NCI-H2227 (cell line): Measurements from ENCODE around the gene FDPS.
A peak's percentile ranks its signal among the peaks of the same experiment; 100 is the strongest.

Experiments
- DNase-seq: peaks from one replicate; lab custom pipeline; 2025; ENCODE audit not compliant: unreplicated experiment; lab: John Stamatoyannopoulos, UW

Gene FDPS

DNA sequence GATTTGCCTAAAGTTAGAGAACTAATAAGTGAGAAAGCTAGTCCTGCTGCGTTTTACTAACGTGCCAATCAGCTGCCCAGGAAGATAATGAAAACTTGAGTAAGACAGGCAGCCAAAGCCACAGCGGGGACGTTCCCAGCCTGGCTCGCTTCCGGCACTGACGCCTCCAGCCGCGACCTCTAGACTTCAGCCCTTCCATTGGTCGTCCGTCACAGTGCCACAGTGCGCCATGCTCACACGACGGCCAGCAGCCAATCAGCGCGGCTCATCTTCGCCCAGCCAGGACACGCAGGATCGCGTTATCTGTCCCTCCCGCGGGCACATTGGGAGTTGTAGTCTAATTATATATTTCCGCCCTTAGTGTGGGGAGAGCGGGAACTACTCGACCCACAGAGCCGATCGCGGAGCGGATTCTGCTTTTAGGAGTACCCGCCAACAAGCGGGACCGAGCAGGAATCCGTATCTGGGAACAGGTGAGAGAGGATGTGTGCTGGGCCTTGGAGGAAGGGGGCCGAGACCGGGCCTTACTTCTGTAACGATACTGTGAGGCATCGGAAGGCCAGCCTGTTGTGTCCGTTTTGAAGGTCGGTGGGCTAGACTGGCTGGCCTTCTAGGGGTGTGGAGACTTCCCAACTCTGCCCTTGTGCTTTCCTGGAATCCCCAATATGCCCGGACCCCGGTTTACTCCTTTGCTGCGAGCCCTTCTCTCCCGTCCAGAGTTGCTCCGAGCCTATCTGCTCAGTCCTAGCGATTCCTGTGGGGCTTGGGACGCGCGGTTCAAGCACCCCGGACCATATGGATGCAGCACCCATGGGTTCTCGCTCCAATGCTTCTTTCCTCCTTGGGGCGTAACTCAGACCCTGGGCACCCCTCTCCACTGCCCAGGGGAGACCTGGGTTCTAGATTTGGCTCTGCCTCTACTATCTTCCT lies at the start of gene FDPS:
Gene FDPS (plus strand): TSS at position 374 of the 930 bp plus-strand sequence. CDS start 924 bp downstream, outside the sequence.
- DNase-seq = peak; percentile 99

DNA sequence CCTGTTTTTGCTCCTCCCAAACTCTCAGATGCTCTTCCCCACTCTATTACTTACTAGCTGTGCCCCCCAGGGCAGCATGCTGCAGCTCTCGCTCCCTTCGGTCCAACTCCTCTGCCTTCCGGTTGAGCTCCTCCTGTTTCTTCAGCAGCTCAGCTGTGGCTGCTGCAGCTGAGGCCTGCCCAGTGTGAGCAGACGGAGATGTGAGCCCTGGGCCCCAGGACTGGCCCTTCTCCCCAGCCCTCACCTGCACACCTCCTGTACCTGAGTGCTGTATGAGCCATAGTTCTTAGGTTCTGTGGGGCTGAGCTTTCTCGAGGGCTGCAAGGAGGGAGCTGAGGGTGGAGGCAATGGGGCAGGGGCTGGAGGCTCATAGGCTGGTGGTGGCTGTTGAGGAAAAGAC lies 48.4 kb upstream of the FDPS start:
- DNase-seq = no peak

DNA sequence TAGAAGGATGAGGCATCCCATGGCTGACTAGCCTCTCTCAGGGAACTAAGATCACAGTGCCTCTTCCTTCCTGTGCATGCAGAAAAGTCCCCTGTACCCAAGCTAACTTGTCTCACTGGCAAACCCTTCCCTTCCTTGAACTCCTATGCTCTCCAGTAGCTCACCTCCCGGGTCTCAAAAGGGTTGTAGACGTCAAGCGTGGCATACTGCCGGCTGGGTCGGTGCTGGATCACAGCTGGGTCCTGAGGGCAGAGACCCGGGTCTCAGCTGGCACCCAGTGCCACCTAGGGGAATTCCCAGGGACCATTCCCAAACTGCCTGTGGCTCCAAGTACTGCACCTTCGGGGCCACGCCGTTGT lies 47.2 kb upstream of the FDPS start:
- no peak for DNase-seq

DNA sequence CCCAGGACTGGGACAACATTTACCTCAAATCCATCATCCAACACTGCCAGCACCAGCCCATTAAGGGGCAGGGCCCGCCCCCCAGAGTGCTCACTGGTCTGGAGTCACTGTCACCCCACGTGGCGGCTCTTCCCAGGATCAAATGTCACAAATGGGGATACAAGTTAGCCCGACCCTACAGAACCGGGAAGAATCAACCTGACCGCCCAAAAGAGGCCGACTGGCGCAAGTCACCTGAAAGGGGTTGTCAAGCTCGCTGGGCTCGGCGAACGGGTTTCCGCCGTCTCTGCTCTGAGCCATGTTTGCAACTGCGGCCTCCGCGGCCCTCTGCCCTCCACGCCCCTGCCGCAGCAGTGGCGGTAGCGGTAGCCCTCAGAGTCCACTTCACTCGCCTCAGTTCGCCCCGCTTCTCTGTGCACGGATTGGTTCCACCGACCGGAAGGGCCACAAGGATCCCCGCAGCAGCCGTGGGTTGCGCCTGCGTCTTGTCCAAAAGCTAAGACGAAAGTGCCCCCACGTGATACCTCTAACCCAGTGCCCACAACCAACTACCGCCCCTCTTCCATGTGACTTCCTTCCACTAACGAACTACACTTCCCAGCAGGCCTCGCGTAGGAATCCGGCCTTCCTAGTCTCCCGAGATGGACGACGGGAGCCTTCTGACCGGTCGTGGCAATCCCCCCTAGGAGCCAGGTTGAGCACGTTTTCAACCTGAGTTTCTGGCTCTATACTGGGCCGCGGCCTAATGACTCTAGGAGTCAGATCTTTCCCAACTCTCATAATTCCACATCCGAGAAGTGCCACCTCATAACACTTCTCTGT lies 46.6 kb upstream of the FDPS start, which contains the start of gene SCAMP3:
Gene SCAMP3 (minus strand): TSS at position 509 of the 822 bp plus-strand sequence. CDS start 209 bp downstream, at position 300.
- peak; percentile 98 for DNase-seq

DNA sequence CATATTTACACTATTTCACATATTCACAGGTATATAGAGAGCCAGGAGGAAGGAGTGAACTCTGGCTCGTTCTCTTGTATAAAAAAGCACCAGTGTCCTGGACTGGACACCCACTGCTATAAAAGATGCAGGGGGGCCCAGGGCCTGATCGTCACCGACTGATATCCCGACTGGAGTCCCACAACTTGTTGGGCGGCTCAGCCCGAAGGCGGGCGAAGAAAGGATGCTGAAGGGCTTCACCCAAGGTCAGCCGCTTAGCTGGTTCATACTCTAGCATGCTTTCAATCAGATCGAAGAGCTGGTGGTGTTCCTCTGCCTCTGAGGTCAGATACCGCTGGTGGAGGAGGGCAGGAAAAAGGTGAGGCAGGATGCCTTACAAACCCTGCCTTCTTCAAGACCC lies 45.6 kb upstream of the FDPS start:
- DNase-seq = no peak

DNA sequence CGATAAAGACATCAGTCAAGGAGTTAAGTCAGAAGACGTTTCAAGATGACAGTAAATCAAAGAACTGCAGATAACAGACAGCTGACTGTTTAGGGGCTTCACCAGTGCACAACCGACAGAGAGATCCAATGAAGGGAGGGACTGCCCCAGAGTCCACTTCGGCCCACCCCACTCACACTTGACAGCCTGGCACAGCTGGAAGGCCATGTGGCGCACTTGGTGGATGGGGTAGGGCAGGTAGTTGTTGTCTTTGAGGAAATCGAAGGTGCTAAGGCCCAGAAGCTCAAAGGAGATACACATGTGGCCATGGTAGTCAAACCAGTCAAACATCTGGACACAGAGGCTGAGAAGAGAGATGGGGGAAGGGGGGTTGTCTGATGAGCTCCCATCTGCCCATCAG lies 42.1 kb upstream of the FDPS start:
- DNase-seq = no peak

DNA sequence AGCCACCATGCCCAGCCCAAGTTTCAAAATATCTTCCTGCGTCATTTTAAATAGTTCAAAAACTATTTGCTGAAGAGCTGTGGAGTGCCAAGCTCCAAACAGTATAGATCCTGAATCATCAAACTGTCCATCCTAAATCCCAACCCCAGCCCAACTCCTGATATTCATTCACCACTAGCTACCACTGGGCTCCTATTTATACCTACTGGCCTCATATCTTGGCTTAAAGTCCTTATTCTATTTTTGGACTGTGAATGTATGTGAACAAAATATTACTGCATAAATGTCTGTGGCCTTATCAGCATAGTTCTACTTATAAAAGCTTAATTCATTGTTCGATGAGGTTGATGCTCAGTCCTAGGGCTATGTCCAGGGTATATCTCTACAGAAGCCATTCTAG lies 41.3 kb upstream of the FDPS start:
- no peak for DNase-seq

DNA sequence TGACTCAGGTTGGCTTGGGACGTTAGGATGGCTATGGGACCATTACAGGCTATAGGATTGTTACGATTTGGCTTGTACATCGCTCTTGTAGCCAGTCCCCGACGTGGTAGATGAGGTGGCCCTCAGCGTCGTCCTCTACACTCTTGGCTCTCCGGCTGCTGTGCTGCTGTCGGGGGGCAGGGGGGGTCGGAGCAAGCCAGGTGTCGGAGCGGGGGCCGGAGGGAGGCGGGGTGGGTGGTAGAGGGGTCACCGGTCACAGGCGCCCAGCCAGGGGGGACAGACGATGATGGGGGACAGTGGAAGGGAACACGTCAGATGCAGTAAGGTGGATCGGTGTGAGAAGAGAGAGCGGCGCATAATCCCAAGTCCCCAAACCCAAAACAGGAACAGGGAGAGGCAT lies 40.0 kb upstream of the FDPS start:
- no peak for DNase-seq

DNA sequence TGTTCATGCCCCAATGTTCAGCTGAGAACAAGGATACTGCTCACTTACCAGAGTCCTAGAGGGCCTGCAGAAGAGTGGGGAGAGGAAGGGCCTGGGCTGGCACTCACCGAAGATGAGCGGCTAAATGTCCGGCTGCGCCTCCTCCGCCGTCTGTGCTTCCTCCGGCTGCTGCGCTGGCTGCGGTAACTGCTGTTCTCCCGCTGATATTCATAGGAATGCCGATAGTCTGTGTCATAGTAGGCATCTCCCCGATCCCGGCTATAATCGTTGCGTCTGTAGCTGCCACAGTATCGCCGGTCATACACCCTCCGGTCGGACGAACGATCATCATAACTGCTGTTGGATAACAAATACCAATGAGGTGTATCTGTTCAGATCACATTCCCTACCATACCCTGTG lies 39.3 kb upstream of the FDPS start:
- no peak for DNase-seq

DNA sequence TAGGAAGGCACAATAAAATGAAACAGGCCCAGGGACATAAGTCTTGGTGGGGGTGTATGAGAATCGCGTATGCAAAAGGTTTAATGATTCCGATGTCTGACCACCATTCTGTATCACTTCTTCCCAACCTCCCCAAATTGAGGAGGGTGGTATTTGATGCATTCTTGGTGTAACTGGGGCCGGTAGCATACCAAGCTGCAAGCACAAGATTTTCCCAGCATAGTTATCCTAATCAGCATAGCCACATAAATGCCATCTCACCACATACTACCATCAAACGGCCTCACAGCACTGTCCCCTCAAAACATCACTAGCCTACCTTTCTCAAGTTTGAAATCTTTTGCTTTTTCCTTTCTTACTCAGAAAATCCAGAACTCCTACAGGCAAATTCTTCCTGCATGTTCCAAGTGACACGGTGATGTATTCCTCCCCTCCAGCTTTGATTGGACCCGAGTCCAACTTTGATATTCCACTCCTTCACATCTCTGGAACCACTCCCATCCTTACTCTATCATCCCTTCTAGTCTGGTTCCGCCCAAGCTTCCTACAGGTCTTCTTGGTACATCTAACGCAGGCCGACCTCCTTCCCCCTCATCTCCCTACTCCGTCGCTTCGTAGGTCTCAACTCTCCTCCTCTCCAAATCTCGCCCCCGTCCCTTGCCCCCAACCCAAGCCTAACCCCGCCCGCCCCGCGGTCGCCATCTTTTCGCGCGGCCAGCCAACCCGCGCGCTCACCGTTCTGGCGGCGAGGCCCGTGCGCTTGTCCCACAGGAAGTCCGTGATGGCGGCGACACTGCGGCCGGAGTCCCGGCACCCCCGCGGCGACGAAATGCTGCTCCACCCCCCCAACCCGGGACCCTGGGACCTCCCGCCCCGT lies 36.0 kb upstream of the FDPS start:
- DNase-seq = peak; percentile 89

DNA sequence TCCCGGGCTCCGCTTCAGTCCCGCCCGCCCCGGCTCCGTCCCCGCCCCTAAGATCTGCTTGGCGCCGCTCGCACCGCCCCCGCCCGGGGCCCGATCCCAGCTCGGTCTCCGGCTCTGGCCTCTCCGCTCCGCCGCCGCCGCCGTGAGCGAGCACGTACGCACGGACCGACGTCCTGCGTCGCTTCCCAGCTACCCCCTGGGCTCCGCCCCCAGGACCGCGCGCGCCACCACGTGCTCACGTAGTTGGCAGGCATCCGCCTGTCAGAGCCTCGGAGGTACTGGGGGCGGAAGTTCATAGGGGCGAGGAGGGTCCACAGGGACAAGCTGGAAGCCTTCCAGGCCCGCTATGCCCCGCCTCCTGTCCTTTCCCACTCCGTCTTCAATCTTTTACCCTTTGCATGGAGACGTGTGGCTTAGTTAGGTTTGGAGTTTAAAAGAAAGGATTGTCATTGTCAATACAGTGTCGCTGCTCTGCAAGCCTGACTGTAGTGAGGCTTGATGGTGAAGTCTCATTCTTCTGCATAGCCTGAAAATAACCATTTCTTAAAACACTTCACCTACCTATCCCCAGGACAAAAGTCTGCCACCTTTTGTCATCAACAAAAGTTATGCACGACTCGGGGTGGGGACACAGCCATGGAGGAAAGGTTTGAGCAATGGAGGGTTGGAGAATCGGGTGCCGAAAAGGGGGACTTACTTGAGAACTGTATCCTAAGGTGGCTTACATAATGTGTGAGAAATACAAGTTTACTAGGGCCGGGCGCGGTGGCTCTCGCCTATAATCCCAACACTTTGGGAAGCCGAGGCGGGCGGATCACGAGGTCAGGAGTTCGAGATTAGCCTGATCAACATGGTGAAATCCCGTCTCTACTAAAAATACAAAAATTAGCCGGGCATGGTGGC lies 35.1 kb upstream of the FDPS start, which contains the start of gene CLK2:
Gene CLK2 (minus strand): TSS at position 162 of the 903 bp plus-strand sequence. CDS start 2,527 bp downstream, outside the sequence.
- peak; percentile 99 for DNase-seq

DNA sequence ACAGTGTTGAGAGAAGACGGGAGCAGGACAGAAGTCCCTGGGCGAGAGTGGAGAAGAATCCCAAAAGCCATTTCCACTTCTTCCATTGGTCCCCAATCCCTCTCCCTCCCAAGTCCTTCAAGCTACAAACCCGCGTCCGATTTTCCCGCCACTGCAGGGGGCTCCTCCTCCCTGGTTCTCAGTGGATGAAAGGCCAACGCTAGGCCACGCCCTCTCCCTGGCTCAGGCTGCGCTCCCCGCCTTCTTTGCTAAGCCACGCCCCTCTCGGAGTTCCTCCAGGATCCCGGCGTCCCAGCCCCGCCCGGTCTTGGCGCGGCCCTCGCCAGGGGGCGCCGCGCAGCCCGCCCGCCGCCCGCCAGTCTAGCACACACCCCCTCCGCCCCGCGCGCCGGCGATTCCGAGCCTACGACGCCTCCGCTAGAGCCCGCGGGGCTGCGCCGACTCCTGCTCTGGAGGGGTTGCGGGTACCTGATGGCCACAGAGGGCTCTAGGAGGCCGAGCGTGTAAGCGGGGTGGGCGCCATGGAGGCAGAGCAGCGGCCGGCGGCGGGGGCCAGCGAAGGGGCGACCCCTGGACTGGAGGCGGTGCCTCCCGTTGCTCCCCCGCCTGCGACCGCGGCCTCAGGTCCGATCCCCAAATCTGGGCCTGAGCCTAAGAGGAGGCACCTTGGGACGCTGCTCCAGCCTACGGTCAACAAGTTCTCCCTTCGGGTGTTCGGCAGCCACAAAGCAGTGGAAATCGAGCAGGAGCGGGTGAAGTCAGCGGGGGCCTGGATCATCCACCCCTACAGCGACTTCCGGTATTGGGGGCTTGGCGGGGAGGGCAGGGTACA lies 31.4 kb upstream of the FDPS start, which contains the start of gene HCN3:
Gene HCN3 (plus strand): TSS at position 394 of the 832 bp plus-strand sequence. CDS start 128 bp downstream, at position 522.
- DNase-seq = peak; percentile 99

DNA sequence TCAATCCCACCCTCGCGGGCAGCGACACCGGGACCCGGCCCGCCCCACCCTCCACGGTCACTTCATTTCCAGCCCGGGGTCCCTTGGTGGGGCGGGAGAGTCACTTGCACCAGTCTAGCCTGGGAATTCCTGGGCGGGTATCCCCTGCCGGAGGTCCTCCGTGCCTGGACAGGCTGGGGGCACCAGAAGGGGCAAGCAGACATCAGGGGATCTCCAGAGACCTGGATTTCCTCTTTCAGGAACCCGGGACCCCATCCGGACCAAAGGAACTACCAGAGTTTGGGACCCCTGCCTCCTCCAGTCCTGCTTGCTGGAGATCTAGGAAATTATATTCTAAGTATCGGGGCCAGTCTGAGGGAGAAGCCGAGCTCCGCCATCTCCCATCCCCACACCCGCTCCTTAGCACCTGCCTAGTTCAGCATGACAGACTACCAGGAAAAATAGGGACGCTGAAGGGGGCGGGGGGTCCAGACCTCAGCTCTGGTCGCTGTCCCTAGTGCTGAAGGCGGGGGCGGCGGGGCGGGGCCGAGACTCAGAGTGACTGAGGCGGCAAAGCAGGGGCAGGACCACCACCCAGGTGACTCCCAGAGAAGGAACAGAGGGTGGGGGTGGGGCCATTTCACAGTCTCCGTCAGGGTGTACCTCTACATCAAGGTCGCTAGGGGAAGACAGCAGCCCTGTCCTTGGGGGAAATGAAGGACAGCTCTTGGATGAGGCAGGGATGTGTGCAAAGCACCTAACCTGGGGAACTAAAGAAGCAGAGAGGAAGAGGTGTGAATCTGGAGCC lies 30.6 kb upstream of the FDPS start:
- DNase-seq = peak; percentile 82

DNA sequence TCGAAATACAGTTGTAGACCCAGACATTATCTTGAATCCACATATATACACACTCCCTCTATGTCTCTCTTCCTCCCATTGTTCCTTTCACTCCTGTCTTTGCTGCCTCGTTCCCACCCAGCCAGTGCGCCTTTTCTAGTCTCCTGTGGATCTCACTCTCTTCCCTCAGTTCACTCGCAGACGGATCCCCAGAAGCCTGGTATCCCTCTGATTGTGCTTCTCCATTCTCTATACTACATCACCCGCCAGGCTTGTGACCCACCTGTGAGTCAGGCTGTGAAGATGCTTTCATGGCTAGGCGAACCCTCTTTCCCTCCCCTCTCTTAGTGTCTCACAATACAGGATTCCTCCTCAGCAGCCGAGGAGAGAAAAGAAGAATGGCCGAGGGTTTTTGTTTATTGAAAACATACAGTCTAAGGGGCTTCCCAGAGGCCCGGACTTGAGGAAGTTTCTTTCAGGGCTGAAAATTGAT lies 29.9 kb upstream of the FDPS start:
- no peak for DNase-seq

DNA sequence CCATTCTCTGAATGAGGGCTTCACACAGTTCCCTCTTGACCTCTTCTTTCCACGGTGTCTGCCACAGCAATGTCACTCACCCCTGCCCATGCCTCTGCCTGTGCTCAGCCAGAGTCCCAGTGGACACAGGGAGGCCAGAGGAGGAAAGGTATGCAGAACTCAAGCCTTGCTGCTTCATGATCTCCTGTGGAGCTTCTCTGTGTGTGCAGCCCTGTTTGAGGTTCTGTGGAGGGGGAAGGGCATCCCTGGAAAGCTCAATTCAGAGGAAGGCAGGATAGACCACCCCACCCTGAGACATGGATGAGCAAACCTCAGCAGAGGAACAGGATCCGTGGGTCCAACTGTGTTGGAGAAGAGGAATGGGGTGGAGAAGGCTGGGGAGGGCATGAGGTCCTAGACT lies 29.4 kb upstream of the FDPS start:
- DNase-seq = peak; percentile 10

DNA sequence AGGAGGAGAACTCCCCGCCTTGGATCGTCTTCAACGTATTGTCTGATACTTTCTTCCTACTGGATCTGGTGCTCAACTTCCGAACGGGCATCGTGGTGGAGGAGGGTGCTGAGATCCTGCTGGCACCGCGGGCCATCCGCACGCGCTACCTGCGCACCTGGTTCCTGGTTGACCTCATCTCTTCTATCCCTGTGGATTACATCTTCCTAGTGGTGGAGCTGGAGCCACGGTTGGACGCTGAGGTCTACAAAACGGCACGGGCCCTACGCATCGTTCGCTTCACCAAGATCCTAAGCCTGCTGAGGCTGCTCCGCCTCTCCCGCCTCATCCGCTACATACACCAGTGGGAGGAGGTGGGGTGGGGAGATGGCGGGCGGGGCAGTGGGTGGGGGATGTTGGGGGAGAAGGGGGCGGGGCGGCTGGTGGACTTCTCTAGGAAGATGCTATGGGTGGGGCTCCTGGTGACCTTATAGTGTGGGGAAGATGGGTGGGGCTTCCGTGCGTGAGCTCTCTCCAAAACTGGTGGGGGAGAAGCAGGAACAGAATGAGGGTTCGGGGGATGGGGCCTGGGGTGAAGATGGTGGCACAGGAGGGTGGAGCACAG lies 26.1 kb upstream of the FDPS start:
- no peak for DNase-seq

DNA sequence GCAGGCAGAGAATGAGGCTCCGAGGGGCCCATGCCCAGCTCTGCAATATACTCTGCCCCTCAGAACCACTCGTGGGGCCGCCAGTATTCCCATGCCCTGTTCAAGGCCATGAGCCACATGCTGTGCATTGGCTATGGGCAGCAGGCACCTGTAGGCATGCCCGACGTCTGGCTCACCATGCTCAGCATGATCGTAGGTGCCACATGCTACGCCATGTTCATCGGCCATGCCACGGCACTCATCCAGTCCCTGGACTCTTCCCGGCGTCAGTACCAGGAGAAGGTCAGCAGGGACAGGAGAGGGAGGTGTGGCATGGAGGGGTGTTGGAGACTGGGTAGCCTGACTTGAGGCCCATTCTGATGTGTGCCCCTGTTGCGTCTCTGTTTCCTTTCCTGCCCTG lies 24.2 kb upstream of the FDPS start:
- DNase-seq = no peak
